Adrenal gland (tissue), 12 donors: ENCODE measurements around the gene TMEM117. TPM values are rescaled to one million over a fixed set of nuclear protein-coding genes. Genes with fewer than 3 reads are reported as not detected.

Source experiments
- DNase-seq, 7 donors: peaks; one replicate each; pipeline ENCODE4 v3.0.0-alpha.2; 2019 to 2020
- H3K27ac ChIP-seq, 5 donors: fragments of 200-600 bp; sonication (generic) in 4 of 5; 1 replicate in 3 of 5; 2 replicates in 2 of 5; pipeline versions ENCODE4 v1.5.1 to v1.8.0; 2016 to 2020; ENCODE audit warnings: mild to moderate bottlenecking in 1 of 5
- H3K27me3 ChIP-seq: fragments of 200-600 bp; 2 replicates; pipeline ENCODE4 v1.8.0; 2021
- H3K36me3 ChIP-seq, 2 donors: fragments of 200-600 bp; replicated peaks in 1 of 2; 1 replicate in 1 of 2; 2 replicates in 1 of 2; pipeline versions ENCODE4 v1.5.1 to v1.8.0; 2018 to 2022
- H3K4me1 ChIP-seq, 2 donors: fragments of 200-600 bp; replicated peaks in 1 of 2; 1 replicate in 1 of 2; 2 replicates in 1 of 2; pipeline versions ENCODE4 v1.5.1 to v1.8.0; 2018 to 2021
- H3K4me3 ChIP-seq, 4 donors: fragments of 200-600 bp; sonication (generic) in 3 of 4; one replicate each; pipeline ENCODE4 v1.5.1; 2016 to 2018
- H3K9me3 ChIP-seq, 3 donors: fragments of 200-600 bp; sonication (generic) in 1 of 3; replicated peaks in 1 of 3; 1 replicate in 2 of 3; 2 replicates in 1 of 3; pipeline versions ENCODE4 v1.5.1 to v1.8.0; 2016 to 2021
- CTCF ChIP-seq, 6 experiments: fragments of 450-650 bp in 4 of 6; fragments of 200-600 bp in 2 of 6; sonication (generic) in 1 of 6; IDR thresholded peaks; 1 replicate in 5 of 6; 2 replicates in 1 of 6; pipeline versions ENCODE4 v1.5.1 to v1.8.0; 2016 to 2021; ENCODE audit warnings: antibody characterized with exemption in 6 of 6, mild to moderate bottlenecking in 2 of 6, moderate library complexity in 1 of 6
- POLR2A ChIP-seq, 2 donors: fragments of 450-650 bp; IDR thresholded peaks; one replicate each; pipeline ENCODE4 v1.6.1; 2017; ENCODE audit warnings: antibody characterized with exemption in 2 of 2, mild to moderate bottlenecking in 2 of 2, moderate library complexity in 1 of 2
- WGBS, 4 donors: extraction: QIAGEN DNeasy Blood & Tissue Kit in 2 of 4; methylation state at CpG; one replicate each; pipeline versions ENCODE4 v1.1.5 to v1.1.7; 2013 to 2017; 5-methylcytosine and 5-hydroxymethylcytosine counted together
- intact Hi-C, 2 donors: fragments of 100-400 bp; cut with DNase I; formaldehyde crosslinking; loops; one replicate each; pipeline versions ENCODE4 v1.14.1 to v1.15.0; 2022 to 2023
- polyA plus RNA-seq, 3 donors: library from polyadenylated mRNA; stranded (reverse); fragments of 200-250 nt in 2 of 3; fragments of 350-450 nt in 1 of 3; fragmentation: Illumina TruSeq in 1 of 3; extraction: RNeasy Lipid Tissue Mini Kit (QIAGEN cat#74804) in 1 of 3; gene quantifications; one replicate each; pipeline ENCODE4 v1.2.3, GENCODE V29; 2013 to 2014
- total RNA-seq, 9 donors: library from RNA; depleted of rRNA in 4 of 9; stranded (reverse); fragments of >200 nt in 4 of 9; fragments of 120-200 nt in 1 of 9; fragmentation: NEBNext Ultra II Directional in 1 of 9; extraction: Animal tissue kit (Norgen Biotek cat#: 25700) in 1 of 9; gene quantifications; one replicate each; pipeline versions ENCODE4 v1.1.0 to v1.2.4, GENCODE V29; 2013 to 2023
- donor health status: healthy with polysubstance abuse.
- donor health status: Bipolar disorder and iron deficiency.
- donor health status: DM: yes; HTN: yes; CAD: no.
- donor health status: DM: no; HTN: no; CAD: no.
- donor health status: DM: no; HTN: no; CAD: no.
- donor health status: DM: yes; HTN: yes; CAD: no.

Gene TMEM117
- total and polyA plus RNA-seq, 12 donors: 1.9 to 38.5 (median 6.7) TPM

GRCh38 chr12:44126806-44127205, 290.9 kb downstream of the TMEM117 start:
- Histone ChIP-seq H3K36me3 (no peaks in the 10 kb centered on the region), H3K27ac (no peak overlapping the region), H3K4me1 (peaks cover 0 to 3% of the 10 kb centered on the region in 2 donors), H3K4me3 (no peak overlapping the region), H3K27me3 (no peaks in the 10 kb centered on the region), H3K9me3 (peaks cover 0 to 7% (median 0%) of the 10 kb centered on the region in 3 donors)
- 90 to 96% (median 92%) methylated on average over 1 of the region's 1 CpG for WGBS, 4 donors
- intact Hi-C loops: no loop called here
- DNase-seq: no peak
- TF ChIP-seq POLR2A (IDR thresholded peaks at IDR 0.05): no peak

GRCh38 chr12:44127966-44128710, 292.3 kb downstream of the TMEM117 start:
- intact Hi-C loops: no loop called here
- Histone ChIP-seq H3K36me3 (no peaks in the 10 kb centered on the region), H3K9me3 (peaks cover 0 to 7% (median 0%) of the 10 kb centered on the region in 3 donors), H3K27ac (no peak overlapping the region), H3K4me3 (no peak overlapping the region), H3K4me1 (peaks cover 0 to 3% of the 10 kb centered on the region in 2 donors), H3K27me3 (no peaks in the 10 kb centered on the region)
- TF ChIP-seq POLR2A (IDR thresholded peaks at IDR 0.05) (no peak), CTCF (IDR thresholded peaks at IDR 0.05) (no peak)
- WGBS, 4 donors: 95 to 100% (median 99%) methylated on average over 1 of the region's 1 CpG
- no peak for DNase-seq

DNA sequence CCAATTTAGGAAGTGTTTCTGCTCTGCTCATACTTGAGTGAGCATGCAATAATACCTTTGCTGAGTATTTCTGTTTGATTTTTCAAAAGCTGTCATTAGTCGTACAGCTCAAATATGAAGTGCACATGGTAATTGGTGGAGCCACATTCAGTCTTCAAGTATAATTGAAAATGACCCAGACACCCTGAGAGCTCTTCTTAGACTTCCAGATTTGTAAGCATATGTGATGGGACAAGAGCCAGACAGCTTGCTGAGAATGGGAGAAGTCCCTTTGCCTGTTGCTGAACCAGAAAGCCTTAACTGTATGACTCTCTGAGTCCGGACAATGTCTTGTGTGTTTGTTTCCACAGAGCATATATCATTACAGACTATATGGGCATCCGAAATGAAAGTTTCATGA, 307.3 kb downstream of the TMEM117 start:
- Histone ChIP-seq H3K27ac (no peak overlapping the region), H3K9me3 (no peaks in the 10 kb centered on the region), H3K36me3 (no peaks in the 10 kb centered on the region), H3K27me3 (no peaks in the 10 kb centered on the region), H3K4me1 (no peaks in the 10 kb centered on the region), H3K4me3 (no peak overlapping the region)
- 89 to 96% (median 92%) methylated on average over 3 of the region's 3 CpGs for WGBS, 4 donors
- no peak for DNase-seq
- TF ChIP-seq POLR2A (IDR thresholded peaks at IDR 0.05) (no peak), CTCF (IDR thresholded peaks at IDR 0.05) (no peak)
- intact Hi-C loops: no loop called here

DNA sequence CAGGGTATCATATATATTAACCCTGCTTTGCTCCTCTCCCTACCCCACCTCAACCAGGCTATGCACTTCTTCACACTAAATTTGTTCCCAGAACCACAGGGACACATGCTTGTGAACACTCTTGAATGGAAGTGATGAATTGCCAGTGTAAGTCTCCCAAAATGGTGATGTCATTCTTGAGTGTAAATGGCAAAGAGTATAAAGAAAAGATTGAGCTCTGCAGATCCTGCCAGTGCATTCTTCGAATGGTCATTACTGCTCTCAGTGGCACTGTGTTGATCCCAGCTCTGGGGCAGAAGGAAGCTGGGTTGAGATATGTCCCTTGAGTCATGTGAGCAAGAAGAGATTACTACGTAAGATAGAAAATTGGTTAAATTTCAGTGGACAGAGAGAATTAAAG, 313.1 kb downstream of the TMEM117 start:
- TF ChIP-seq CTCF (IDR thresholded peaks at IDR 0.05): no peak
- no peak for TF ChIP-seq POLR2A (IDR thresholded peaks at IDR 0.05)
- H3K27me3 ChIP-seq: no peaks in the 10 kb centered on the region
- no peak for DNase-seq
- H3K4me1 ChIP-seq: no peaks in the 10 kb centered on the region
- no peaks in the 10 kb centered on the region for H3K36me3 ChIP-seq
- H3K4me3 ChIP-seq: no peak overlapping the region
- no peaks in the 10 kb centered on the region for H3K9me3 ChIP-seq
- no peak overlapping the region for H3K27ac ChIP-seq
- intact Hi-C loops: no loop called here
- WGBS, 4 donors: 88 to 96% (median 93%) methylated on average over 2 of the region's 2 CpGs

DNA sequence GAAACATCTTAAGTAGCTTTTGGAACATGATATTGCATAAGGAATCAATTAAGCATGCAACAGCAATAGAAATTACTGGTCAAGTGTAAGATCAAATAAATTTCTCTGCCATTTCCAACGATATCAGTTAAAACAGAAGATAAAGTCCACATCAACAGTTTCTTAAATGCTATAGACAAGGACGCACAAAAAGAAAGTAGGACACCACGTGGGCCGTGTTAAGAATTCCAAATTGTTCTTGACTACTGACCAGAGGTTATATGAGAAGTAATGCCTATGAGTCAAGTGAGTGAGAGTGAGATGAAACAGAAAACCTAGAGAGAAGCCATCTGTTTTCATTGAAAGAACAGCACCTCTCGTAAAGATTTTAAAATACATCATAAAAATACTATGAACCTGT, 318.2 kb downstream of the TMEM117 start:
- H3K36me3 ChIP-seq: no peaks in the 10 kb centered on the region
- WGBS, 4 donors: 81 to 89% (median 83%) methylated on average over 5 of the region's 5 CpGs
- no peaks in the 10 kb centered on the region for H3K4me1 ChIP-seq
- no peak overlapping the region for H3K4me3 ChIP-seq
- intact Hi-C loops: no loop called here
- TF ChIP-seq CTCF (IDR thresholded peaks at IDR 0.05) (no peak), POLR2A (IDR thresholded peaks at IDR 0.05) (no peak)
- no peak overlapping the region for H3K27ac ChIP-seq
- no peaks in the 10 kb centered on the region for H3K27me3 ChIP-seq
- no peaks in the 10 kb centered on the region for H3K9me3 ChIP-seq
- no peak for DNase-seq
